ENCODE measurements around the gene PRSS12.
A peak's percentile ranks its signal among the peaks of the same experiment; 100 is the strongest.
"Not testable (repeated sequence)": the region's sequence is repeated elsewhere in the genome, so short reads cannot be mapped to it uniquely, and the experiment has no call there.

Gene PRSS12, protein sequence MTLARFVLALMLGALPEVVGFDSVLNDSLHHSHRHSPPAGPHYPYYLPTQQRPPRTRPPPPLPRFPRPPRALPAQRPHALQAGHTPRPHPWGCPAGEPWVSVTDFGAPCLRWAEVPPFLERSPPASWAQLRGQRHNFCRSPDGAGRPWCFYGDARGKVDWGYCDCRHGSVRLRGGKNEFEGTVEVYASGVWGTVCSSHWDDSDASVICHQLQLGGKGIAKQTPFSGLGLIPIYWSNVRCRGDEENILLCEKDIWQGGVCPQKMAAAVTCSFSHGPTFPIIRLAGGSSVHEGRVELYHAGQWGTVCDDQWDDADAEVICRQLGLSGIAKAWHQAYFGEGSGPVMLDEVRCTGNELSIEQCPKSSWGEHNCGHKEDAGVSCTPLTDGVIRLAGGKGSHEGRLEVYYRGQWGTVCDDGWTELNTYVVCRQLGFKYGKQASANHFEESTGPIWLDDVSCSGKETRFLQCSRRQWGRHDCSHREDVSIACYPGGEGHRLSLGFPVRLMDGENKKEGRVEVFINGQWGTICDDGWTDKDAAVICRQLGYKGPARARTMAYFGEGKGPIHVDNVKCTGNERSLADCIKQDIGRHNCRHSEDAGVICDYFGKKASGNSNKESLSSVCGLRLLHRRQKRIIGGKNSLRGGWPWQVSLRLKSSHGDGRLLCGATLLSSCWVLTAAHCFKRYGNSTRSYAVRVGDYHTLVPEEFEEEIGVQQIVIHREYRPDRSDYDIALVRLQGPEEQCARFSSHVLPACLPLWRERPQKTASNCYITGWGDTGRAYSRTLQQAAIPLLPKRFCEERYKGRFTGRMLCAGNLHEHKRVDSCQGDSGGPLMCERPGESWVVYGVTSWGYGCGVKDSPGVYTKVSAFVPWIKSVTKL

DNA sequence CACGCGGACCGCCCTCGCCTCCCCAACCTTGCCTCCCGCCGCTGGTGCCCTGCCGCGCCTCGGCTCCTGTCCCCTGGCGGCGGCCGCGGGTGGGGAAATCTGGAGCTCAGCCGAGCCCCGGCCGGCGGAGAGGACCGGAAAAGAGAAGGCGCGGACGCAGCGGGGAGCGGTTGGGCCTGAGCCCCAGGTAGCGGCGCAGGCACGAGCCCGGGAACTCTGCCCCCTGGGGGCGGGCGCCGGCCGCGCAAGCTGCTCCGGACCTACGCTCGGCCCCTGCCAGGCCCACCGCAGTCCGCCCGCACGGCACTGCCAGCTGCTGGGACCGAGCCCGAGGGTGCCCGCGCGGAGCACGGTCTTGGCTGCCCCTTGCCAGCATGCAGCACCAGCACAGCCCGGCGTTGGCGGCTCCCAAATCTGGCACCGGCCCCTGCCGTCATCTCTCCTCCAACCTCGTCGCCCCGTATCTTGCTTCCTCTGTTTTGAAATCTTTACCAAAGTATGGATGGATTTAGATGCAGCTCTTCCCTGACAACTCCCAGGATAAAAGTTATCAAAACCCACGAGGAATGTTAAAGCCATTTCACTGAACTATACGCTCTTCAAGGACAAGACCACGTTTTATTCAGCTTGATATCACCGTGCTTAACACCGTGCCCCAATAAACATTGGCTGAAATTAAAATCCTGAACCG is at the start of gene PRSS12:
Gene PRSS12 (minus strand): TSS at position 161 of the 691 bp plus-strand sequence. CDS start 283 bp downstream, outside the sequence.
- peak in 28 of 42 donors; percentile 3 to 56 (median 23) for DNase-seq
- intact Hi-C loops (cut with DNase I), result no loop called here

DNA sequence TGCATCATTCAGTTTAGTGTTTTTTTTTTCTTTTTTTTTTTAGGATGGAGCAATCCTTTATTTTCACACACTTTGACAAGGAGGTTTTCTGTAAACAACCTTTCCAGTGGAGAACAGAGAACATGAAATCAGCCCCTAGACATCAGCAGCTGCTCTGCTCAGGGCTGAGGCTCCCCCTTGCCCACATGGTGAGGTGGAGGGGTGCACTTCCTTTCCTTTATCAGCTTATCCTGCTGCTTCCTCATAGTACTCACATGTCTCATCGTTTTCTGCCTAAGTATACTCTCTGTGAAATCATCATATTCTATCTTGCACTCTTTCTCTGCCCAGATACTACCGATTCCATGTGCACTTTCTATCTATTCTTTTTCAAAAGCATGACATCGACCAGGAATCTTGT is 47.6 kb upstream of the PRSS12 start:
- intact Hi-C loops (cut with DNase I), result no loop called here
- no peak for DNase-seq

DNA sequence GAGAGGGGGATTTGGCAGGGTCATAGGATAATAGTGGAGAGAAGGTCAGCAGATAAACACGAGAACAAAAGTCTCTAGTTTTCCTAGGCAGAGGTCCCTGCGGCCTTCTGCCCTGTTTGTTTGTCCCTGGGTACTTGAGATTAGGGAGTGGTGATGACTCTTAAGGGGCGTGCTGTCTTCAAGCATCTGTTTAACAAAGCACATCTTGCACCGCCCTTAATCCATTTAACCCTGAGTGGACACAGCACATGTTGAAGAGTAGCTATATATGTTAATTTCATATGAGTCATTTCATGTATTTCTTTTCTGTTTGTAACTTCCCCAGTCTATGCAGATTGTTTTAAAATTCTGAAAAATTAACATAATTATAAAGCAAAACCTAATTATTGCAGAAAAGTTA is 47.1 kb upstream of the PRSS12 start:
- intact Hi-C loops (cut with DNase I); DNase-seq: not testable (repeated sequence)

DNA sequence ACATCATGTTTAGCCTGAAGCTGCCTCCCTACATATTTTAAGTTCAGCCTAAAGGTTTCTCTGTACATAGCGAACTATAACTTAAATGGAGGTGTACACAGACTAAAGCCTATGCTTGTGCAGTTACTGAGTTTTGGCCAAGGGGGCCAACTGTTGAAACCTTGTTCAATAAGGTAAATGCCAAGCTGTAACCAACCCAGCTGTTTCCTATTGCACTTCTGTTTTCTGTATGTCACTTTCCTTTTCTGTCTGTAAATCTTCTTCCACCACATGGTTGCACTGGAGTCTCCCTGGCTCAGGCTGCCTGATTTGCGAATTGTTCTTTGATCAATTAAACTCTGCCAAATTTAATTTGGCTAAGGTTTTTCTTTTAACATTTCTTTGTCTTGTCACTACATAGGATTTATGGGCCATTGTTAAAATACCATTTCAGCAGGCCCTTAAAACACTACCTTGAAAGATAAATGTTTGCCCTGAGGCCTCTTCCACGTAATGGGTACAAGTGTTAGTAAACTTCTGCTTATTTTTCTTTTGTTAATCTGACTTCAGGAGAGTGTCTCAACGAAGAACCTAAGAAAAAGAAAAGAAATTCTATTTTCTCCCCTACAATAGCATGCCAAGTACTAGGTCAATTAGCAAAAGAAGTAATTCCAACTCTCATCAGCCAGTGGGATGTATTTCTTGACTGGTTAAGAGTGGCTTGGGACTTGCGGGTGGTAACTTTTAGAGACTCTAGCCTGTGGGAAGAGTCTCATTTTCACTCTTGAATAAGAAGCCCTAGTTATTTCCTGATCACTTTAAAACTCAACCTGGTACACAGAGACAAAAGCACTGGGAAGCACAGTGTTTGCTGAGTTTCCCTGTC is 45.7 kb upstream of the PRSS12 start:
- intact Hi-C loops (cut with DNase I), result no loop called here
- DNase-seq, result no peak

DNA sequence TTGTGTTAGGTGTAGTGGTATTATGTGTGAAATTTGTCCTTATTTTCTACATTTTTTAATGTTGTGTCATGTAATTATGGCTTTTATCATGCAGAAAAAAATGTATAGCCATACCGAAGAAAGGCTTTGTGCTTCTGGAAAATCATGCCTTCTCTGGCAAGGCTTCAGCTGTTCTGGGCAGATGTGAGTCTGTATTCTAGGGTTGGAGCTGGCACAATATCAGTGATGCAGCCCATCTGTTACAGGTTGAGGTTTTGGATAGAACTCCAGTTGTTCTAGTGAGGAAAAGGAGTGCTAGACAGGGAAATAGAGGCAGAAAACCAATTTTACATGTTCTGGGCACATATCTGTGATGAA is 44.8 kb upstream of the PRSS12 start:
- intact Hi-C loops (cut with DNase I), result no loop called here
- no peak for DNase-seq

DNA sequence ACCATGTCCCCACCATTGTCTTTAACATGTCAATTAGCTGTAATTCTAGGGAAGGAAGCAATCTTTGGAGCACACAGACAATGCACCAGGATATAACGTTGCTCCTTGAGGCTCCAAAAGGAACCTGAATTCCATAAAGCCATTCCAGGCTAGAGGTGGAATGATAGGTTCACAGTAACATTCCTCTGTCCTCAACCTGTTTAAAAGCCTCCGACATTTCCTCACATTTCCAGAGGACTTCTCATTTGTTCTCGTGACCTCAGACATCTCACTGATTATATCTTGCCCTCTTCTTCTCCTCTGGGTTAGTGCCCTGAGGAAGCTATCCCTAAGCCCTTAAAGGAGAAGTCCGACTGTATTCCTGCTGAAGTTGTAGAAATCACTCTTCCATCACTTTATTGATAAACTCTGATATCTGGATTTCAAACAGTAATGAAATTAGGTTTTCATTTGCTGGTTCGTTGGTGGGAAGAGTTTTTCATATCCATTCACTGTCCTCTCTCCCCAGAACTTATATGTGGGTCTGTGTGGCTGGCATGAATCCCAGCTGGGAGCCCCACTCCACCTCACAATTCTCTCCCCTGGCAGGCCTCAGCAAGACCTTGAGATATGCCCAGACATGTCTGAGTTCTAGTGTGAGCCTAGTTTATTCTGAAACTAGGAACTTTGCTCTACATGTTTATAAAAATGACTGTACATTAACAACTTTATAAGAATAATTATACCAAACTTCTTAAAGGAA is 44.2 kb upstream of the PRSS12 start:
- no peak for DNase-seq
- intact Hi-C loops (cut with DNase I), result no loop called here

DNA sequence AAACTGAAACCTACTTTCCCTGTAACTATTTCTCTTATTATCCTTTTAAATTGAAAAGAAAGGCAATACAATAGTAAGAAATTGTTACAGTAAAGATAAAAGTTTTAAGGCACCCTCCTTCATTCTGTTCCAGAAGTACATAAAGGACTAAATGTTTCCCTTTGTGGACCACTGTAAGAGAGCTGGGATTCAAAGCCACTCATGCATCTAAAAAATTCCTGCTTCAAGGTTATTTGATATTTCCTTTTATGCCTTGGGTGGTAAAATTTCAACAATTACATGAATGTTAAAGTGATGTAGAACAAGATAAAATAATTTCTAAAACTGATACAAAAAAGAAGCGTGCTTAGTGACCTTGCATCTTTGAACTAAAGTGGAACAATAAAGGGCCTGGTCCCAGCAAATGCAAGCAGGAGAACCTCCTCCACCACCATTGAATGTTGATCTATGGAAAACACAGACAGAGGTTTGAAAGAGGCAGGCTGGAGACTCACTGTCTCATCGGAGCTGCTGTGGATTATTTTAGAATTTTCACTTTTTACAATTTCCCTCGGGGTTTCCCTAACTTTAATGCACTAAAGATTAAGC is 42.3 kb upstream of the PRSS12 start:
- intact Hi-C loops (cut with DNase I), result no loop called here
- no peak for DNase-seq

DNA sequence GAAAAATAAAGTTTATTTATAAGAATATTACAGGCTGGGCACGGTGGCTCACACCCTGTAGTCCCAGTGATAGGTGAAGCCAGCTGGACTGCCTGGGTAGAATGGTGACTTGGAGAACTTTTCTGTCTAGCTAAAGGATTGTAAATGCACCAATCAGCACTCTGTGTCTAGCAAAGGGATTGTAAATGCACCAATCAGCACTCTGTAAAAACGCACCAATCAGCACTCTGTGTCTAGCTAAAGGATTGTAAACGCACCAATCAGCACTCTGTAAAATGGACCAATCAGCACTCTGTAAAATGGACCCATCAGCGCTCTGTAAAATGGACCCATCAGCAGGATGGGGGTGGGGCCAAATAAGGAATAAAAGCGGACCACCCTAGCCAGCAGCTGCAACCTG is 39.7 kb upstream of the PRSS12 start:
- DNase-seq; intact Hi-C loops (cut with DNase I): not testable (repeated sequence)

DNA sequence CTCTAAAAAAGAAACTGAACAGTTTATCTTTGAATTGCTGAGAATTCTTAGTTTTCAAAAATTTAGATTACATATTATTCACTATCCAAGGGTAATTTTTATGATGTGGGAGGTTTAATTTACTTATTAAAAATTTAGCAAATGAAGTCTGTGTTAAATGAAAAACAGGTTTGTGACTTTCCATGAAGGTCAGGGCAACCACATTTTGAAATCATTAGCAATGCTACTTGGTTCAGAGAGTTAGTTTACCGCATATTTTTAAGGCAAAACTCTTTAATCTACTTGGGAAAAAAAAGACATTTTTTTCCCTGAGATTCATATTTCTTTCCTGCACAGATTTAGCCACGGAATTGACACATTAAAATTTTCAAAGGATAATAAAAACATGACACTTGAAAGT is 37.3 kb upstream of the PRSS12 start:
- DNase-seq, result no peak
- intact Hi-C loops (cut with DNase I), result no loop called here

DNA sequence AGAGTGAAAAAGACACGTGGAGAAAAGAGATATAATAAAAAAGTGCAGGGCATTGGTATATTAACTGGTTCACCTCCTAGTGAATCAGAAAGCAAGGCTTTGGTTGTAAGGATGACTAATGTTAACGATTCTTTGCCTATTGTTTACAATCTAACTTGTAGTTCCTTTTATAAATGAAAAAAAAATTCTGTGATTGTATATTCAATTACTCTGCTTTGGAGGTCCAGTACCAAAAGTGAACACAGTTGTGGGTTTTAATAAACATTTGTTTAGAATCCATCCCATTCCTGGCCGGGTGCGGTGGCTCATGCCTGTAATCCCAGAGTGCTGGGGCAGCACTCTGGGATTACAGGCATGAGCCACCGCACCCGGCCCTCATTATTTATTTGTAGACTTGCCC is 36.9 kb upstream of the PRSS12 start:
- no peak for DNase-seq
- intact Hi-C loops (cut with DNase I), result no loop called here

DNA sequence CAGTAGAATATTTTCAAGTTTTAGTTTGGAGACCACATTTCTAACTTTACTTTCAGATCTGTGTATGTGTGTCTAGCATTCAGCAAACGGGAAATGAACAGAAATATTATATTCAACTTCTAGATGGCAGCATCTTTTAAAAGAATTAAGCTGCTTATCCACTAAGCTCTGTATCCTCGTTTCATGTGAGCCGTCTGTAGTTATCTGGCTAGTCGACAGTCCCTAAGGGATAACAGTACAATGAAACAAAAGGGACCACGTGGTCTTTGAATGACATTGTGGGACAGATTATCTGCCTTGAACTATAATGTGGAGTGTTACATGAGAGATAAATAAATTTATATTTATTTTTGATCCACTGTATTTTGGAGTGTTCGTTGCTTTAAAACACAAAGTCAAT is 35.8 kb upstream of the PRSS12 start:
- intact Hi-C loops (cut with DNase I), result no loop called here

DNA sequence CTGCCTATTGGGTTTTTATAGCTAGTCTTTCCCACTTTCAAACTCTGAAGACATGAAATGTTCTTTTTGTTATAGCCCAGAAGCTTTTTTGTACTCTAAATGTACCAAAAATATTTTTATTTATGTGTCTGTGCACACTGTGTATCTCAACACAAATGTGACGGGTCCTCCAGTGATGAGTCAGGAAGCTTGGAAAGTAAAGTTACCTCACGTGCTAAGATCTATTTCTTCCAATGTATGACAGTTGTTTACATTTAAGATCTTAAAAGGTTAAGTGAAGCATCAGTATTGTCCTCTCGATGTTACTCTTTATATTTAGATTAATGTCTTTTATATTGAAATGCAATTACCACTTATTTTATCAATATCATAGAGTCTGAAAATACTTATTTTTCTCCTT is 29.1 kb upstream of the PRSS12 start:
- intact Hi-C loops (cut with DNase I), result no loop called here
- no peak for DNase-seq

More for the DNA sequence above, 35.8 kb upstream of the PRSS12 start:
- DNase-seq, result no peak

DNA sequence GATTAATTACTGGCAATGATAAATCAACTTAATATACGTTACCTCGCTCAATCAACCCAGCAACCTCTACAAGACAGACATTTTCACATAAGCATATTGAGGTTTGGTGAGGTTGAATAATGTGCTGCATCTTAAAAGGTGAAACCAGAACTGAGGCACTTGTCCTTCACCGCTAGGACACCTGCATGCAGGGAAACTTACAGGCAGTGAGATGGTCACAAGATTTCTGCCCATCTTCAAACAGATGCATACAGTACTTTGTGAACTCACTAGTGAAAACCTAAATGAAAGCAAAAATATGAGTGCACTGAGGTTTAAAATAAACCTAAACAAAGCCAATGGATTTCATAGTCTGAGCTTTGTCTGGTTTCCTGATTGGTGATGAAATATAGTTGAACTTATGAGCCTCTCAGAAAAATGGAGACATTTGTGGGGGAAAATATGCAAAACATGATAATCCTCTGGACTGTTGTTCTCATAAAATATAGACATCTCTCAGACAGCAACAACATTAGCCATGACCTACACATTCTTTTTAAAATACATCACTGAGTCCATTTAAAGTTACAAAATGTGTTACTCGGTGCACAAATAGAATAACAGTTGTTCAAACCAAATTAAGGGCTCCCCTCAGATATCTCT is 20.9 kb upstream of the PRSS12 start:
- DNase-seq, result no peak
- intact Hi-C loops (cut with DNase I), result no loop called here

DNA sequence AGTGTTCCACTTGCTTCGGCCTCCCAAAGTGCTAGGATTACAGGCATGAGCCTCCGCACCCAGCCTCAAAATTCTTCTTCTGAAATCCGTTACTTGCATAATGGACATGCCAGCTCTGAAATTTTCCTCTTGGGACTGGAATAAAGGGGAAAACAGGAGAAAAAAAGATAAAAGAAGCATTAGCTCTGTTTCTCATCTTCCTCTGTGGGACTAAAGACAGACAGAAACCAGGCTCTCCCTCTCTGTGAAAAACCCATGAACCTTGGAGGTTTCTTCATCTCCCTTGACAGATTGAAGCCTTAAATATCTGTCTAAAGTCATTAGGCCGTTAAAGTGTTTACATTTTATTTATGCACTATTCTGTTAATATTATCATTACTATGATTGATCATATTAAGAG is 19.4 kb upstream of the PRSS12 start:
- DNase-seq, result no peak
- intact Hi-C loops (cut with DNase I), result no loop called here

DNA sequence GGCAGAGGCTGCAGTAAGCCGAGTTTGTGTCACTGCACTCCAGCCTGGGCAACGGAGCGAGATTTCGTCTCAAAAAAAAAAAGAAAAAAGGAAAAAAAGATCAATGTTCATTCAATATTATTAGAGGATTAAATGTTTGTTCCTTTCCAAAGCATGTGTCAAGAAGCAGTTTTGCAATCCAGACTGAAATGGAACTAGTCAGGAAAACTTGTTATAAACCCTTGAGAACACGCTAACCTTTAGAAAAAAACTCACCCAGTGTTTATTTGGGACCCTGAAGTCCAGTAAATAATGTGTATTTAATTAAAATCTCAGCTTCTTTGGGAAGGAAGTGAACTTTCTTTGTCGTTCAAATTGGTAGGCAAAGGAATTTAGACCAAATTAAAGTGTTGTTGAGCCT is 16.4 kb upstream of the PRSS12 start:
- intact Hi-C loops (cut with DNase I), result no loop called here
- DNase-seq, result no peak

DNA sequence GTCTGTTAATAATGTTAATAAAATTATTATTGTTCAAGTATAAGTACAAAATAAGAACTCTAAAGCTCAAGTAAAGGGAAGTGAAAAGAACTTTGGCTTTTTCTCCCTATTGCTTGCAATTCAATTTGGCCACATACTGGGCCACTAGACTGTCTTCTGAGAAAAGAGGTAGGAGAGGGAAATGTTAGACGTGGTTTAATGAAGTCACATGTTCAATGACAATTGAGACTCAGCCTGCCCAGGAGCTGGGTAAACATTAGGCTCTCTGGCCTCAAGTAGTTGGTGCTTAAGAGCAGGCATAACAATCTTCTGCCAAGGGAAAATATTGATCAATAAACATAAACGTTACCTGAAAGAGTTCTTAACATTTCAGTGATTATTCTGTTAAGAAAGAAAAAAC is 15.1 kb upstream of the PRSS12 start:
- intact Hi-C loops (cut with DNase I), result no loop called here
- DNase-seq, result no peak

DNA sequence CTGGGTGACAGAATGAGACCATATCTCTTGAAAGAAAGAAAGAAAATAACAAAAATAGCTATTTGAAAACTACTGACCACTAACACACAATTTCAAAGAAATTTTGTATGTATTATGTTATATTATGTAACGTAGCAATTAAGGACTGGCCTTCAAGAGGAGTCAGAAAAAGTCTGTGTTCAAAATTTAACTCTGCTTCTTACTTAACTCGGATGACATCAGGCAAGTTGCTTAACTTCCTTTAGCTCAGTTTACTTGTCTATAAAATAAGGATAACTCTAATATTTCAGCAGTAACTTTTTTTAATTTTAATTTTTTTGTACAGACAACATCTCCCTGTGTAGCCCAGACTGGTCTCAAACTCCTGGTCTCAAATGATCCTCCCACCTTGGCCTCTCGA is 14.6 kb upstream of the PRSS12 start:
- DNase-seq, result no peak
- intact Hi-C loops (cut with DNase I), result no loop called here

All from head of caudate nucleus (tissue), 42 donors.